GM10266 (cell line): ENCODE measurements around the gene SPRR5.

Experiments used
- DNase-seq: peaks from one replicate; pipeline ENCODE4 v3.0.0; 2012; ENCODE audit errors: extremely low spot score
- CTCF ChIP-seq: IDR thresholded peaks from 2 replicates; pipeline ENCODE4 v1.5.1; 2012; ENCODE audit warnings: mild to moderate bottlenecking, low read depth; ENCODE audit not compliant: control insufficient read depth, insufficient read depth; ENCODE audit errors: missing control alignments

SPRR5 gene

GRCh38 chr1:152907686-152908601 lies 39.1 kb upstream of the SPRR5 start, which contains the start of gene IVL:
Gene IVL (plus strand): TSS chr1:152908546. CDS start chr1:152909798, 1,252 bp downstream.
- no peak for TF ChIP-seq CTCF

GRCh38 chr1:152909206-152909605 lies 37.8 kb upstream of the SPRR5 start:
- no peak for DNase-seq
- no peak for TF ChIP-seq CTCF

More at GRCh38 chr1:152907686-152908601, 39.1 kb upstream of the SPRR5 start, which contains the start of gene IVL:
- DNase-seq: peak; percentile 53

DNA sequence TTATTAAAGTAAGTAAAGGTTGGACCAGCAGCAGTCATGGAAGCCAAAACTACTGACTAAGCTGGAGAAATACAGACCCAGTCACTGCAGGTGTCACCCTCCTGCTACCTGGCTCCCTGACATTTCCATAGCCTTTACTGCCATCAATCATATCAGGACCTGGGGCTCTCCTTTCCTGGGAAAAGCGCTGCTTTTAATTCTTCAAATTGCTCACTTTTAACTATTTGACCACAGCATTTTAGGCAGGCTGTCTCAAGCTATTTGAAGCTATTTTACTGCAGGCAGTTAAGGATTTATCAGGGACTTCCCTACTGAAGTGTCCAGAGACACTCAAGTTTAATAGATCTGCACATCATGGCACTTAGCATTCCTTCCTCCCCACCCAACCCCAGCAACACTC lies 34.5 kb upstream of the SPRR5 start:
- no peak for TF ChIP-seq CTCF

GRCh38 chr1:152912900-152913299 lies 34.1 kb upstream of the SPRR5 start:
- no peak for DNase-seq
- TF ChIP-seq CTCF: no peak

More for the DNA sequence above, 34.5 kb upstream of the SPRR5 start:
- no peak for DNase-seq

DNA sequence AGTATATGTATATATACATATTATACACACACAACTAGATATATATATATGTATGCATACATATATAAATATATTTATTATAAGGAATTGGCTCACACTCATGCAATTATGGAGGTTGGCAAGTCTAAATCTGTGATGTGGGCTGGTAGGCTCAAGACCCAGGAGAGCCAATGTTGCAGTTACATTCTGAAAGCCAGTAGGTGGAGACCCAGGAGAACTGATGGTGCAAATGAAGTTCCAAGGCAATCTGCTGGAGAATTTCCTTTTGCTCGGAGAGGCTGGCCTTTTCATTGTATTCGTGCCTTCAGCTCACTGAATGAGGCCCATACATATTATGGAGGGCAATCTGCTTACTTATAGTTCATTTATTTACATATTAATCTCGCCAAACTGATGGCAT lies 29.2 kb upstream of the SPRR5 start:
- TF ChIP-seq CTCF: peak; percentile 29
- DNase-seq: no peak

GRCh38 chr1:152919071-152919470 lies 27.9 kb upstream of the SPRR5 start:
- no peak for DNase-seq
- no peak for TF ChIP-seq CTCF

DNA sequence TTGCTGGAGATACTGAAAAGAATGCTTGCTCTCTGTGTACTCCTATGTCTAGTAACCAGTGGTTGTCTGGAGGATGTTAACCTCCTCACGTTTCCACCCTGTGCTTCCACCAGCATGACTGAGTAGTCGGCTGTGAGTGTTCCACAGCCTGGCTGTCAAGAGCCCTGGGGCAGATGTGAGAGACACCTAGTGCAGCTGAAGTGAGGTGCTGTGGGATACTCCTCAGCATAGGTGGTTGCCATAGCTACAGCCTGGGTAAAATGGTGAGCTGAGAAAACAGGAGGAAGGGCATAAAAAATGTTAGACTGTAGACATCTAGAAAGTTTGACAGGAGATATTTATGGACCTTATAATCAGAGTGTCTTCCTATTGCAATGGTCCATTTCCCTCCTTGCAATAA lies 22.8 kb upstream of the SPRR5 start:
- DNase-seq: no peak
- TF ChIP-seq CTCF: no peak
